ENCODE results near the gene EMP2.
"Not testable (repeated sequence)": the region's sequence is repeated elsewhere in the genome, so short reads cannot be mapped to it uniquely, and the experiment has no call there.

EMP2 gene

GRCh38 chr16:10547708-10548107, 32.7 kb downstream of the EMP2 start:
- DNase-seq, result no peak

DNA sequence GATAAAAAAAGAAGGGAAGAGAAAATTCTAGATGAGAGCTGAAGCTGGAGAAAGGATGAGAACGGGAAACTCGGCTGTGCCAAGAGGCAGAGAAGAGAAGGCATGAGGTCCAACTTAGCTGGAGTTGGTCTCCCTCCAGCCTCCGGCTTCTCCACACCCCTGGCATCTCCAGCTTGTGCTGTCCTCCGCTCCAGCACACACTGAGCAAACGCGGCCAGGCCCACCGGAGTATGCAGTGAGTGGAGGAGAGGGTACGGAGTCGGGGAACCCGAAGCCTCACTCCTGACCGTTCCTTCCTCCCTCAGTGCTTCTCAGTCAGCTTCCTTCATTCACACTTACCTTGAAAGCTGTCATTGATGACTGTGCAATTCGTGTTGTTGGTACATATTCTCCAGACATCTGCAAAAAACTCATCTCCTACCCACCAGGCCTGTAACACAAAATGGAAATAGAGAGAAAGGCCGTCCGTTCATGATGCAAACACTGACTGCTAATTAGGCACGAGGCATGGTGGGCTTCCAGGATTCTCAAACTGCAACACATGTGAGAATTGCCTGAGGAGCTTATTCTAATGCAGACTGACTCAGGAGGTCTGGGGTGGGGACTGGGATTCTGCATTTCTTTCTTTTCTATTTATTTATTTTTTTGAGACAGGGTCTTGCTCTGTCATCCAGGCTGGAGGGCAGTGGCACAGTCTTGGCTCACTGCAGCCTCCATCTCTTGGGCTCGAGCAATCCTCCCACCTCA, 37.0 kb downstream of the EMP2 start:
- DNase-seq, result no peak

DNA sequence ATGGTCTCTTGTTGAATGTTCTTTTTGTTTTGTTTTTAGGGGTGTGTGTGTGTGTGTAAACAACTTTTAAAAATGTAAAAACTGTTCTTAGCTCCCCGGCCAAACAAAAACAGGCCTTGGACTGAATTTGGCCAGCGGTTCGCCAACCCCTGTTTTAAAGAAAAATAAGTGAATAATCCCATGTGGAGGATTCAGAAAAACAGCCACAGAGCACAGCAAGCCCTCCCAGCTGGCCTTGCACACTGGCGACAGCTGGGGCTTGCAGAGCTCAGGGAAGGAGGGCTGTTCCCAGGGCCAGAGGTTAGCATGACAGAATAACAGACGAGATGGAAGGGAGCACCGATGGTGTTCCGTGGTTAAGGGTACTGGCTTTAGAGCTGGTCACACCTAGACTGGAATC, 39.0 kb downstream of the EMP2 start:
- DNase-seq, result no peak

GRCh38 chr16:10539793-10540192, 40.6 kb downstream of the EMP2 start:
- no peak for DNase-seq

GRCh38 chr16:10539236-10539635, 41.2 kb downstream of the EMP2 start:
- no peak for DNase-seq

DNA sequence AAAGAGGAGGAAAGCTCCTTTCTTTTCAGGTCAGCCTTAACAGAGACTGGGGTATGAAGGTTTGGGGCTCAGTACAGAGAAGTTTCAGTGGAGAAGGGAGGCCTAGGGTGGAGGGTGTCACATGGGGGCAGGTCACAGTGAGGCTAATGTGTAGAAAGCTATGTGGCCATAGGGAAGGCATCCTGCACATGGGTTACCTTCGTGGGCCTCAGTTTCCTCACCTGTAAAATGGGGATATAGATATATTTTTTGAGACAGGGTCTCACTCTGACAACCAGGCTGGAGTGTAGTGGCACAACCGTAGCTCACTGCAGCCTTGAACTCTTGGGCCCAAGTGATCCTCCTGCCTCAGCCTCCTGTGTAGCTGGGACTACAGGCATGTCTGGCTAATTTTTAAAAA, 41.8 kb downstream of the EMP2 start:
- DNase-seq, result no peak

- DNase-seq, result no peak
These were observed 42.5 kb downstream of the EMP2 start for GRCh38 chr16:10537946-10538345.

- DNase-seq, result no peak
These were observed 43.5 kb downstream of the EMP2 start for GRCh38 chr16:10536814-10537389.

- not testable (repeated sequence) for DNase-seq
These were observed 44.1 kb downstream of the EMP2 start for GRCh38 chr16:10536328-10536727.

DNA sequence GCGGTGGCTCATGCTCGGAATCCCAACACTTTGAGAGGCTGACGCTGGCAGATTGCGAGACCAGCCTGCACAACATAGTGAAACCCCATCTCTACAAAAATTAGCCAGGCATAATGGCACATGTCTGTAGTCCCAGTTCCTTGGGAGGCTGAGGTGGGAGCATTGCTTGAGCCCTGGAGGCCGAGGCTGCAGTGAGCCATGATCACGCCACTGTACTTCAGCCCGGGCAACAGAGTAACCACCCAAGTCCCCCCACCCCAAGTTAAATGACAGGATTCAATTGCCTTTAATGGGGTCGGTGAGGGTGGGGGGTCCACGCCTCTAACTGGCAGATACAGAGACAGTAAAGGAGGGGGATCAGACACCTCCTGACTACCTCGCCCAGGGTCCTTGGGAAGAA, 44.9 kb downstream of the EMP2 start:
- DNase-seq, result no peak

DNA sequence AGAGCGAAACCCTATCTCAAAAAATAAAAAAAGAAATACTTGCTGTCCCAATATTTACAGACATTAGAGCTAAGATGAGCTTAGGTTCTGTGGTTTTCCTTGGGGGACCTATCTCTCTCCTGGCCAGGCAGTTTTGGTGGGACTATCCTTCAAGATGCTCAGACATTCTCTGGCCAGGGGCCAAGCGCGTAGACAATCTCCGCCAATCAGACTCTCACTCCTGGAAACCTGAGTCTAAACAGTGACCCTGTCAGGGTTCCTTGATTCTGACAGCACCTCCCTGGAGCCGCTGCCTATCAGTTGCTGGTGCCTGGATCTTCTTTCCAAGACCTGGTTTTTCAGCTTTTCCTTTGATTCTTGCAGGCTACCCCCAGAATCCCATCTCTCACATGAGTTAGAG, 45.6 kb downstream of the EMP2 start:
- no peak for DNase-seq

DNA sequence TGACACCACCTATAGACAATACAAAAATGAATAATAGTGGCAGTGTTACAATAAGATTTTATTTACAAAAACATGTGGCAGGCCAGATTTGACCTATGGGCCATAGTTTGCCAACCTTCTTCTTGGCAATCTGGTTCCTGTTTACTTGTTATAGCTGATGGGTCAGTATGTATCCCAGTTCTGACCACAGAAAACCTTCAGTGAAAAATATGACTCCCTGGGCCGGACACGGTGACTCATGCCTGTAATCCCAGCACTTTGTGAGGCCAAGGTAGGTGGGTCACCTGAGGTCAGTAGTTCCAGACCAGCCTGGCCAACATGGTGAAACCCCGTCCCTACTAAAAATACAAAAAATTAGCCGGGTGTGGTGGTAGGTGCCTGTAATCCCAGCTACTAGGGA, 46.8 kb downstream of the EMP2 start:
- DNase-seq, result not testable (repeated sequence)

GRCh38 chr16:10531582-10531981, 48.8 kb downstream of the EMP2 start:
- DNase-seq, result no peak

DNA sequence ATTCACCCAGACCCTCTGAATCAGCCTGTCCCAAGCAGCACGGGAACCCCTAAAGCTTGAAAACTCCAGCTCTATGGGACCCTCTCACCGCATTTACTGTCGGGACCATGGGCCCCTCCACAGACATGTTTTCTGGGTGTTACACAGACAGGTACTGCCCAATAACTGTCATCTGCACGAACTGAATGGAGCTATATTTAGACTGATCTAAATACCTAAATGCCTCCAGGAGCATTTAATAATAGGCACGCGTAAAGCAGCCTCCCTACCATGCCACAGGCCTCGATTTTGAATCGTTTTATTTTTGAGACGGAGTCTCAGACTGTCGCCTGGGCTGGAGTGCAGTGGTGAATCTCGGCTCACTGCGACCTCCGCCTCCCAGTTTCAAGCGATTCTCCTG, 49.7 kb downstream of the EMP2 start:
- DNase-seq, result no peak

DNA sequence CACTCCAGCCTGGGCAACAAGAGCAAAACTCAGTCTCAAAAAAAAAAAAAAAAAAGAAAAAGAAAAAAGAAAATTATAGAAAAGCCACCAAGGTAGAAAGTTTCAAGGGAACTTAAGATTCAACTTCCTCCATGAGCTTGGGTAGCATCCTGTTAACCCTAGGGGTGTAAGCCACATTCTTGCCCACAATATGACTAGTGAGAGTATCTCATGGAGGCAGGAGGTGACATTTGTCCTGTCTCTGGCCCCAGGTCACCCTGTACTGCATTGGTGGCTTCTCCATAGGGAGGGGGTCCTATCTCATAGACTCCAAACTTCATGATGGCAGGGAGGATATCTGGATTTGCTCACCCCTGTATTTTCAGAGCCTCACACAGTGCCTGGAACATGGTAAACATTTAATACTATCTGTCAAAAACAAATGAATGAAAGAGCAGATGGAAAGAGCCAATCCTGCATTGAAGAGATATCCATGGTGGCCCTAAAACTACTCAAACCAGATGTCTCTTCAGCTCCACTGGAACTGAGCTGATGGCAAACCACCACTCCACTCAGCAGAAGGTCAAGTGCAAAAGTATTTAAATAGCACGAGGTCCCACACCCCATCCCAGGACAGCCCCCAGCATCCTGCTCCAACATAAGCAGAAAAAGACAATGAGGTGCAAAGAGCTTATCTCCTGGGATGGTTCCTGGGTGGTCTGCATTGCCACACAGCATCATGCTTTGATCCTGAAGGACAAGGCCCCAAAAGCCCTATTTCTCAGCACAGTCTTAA, 50.3 kb downstream of the EMP2 start:
- no peak for DNase-seq

DNA sequence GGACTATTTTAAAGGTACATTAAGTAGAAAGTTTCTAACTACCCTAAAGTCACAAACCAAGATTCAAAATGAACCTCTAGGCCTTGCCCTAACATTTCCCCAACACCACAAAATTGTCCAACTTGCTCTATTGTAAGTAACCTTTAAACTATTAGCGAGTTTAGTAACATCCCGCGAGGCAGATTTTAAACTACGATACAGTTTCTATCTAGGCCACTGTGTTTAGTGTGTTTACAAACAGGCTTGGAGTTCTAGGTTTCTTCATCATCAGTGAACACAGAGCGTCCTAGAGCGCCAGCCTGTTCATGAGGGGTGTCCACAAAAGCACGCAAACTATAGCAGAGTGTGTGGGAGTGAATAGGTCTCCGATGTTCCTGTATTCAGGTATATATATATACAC, 51.8 kb downstream of the EMP2 start:
- DNase-seq, result no peak

DNA sequence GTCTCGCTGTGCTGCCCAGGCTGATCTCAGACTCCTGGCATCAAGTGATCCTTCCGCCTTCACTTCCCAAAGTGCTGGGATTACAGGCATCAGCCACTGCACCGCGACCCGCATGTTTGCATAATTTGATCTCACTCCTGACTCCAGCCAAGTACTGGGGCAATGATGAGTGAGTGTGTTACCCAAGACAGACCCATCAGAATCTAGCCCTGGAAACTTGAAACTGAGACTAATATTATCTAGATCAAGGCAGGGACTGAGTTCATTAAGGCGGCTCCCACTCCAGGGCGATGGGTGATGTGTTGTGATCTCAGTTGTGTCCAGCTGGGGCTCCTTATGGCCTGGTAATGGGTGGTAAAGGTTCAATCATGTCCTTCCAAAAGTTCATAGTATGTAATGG, 53.4 kb downstream of the EMP2 start:
- no peak for DNase-seq

DNA sequence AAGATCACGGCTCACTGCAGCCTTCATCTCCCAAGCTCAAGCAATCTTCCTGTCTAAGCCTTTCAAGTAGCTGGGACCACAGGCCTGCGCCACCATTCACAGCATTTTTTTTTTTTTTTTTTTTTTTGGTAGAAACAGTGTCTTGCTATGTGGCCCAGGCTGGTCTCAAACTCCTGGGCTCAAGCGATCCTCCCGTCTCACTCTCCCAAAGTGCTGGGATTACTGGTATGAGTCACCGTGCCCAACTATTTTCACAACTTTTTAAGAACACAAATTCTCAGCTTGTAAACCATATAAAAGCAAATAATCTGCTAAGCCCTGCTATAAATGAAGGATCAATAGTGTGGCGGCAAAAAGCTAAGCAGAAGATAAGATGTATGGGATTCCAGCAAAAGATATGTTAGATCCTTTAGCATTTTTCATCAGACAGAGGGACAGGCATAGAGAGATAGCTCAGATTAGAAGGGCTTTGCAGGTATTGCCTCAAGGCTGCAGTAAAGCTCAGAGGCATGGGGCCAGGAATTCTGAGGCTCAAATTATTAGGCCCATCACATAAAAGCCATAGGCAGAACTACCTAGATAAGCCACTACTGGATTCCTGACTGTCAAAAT, 55.1 kb downstream of the EMP2 start:
- peak; percentile 59 for DNase-seq

- no peak for DNase-seq
These were observed 57.4 kb downstream of the EMP2 start for GRCh38 chr16:10522966-10523365.

GRCh38 chr16:10521681-10522274, 58.6 kb downstream of the EMP2 start:
- DNase-seq, result peak; percentile 67

DNA sequence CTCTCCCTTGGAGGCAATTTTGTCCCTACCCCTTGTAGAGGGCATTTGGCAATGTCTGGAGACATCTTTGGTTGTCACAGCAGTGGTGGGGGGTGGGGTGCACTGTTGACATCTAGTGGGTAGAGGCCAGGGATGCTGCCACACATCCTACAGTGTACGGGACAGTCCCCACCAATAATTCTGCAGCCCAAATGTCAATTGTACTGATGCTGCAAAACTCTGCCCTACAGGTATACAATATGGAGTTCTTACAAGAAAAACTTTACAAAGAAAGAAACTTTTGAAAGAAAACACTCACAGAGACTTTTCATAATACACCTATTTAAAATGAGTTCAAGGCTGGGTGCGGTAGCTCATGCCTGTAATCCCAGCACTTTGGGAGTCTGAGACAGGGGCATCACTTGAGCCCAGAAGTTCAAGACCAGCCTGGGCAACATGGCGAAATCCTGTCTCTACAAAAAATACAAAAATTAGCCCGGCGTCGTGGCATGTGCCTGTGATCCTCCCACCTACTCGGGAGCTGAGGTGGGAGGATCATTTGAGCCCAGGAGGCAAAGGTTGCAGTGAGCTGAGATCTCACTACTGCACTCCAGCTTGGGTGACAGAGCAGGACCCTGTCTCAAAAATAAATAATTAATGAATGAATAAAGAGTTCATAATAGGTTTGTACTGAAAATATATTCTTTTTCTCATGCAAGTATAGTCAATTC, 59.4 kb downstream of the EMP2 start:
- DNase-seq, result no peak

Measured in islet precursor cell (in vitro differentiated cells).